GM10847 (cell line): Measurements from ENCODE around the gene CFAP69.

Experiments
- POLR2A ChIP-seq: IDR thresholded peaks from 2 replicates; pipeline ENCODE4 v1.6.1; 2011; ENCODE audit not compliant: insufficient read length; ENCODE audit errors: extremely low read depth

CFAP69 gene

GRCh38 chr7:90244909-90245851, at the start of gene CFAP69:
Gene CFAP69, plus strand, starts transcription at chr7:90245174. Its CDS starts 251 bp downstream, at chr7:90245425.
- TF ChIP-seq POLR2A = peak; percentile 18

GRCh38 chr7:90201500-90202195, 43.3 kb upstream of the CFAP69 start:
- TF ChIP-seq POLR2A = no peak

- TF ChIP-seq POLR2A = no peak
These were observed 37.0 kb upstream of the CFAP69 start for GRCh38 chr7:90207956-90208355.

- no peak for TF ChIP-seq POLR2A
These were observed 35.2 kb upstream of the CFAP69 start for GRCh38 chr7:90209776-90210175.

GRCh38 chr7:90210475-90210874, 34.5 kb upstream of the CFAP69 start:
- no peak for TF ChIP-seq POLR2A

GRCh38 chr7:90210981-90211380, 34.0 kb upstream of the CFAP69 start:
- TF ChIP-seq POLR2A = no peak

GRCh38 chr7:90211391-90212148, 33.4 kb upstream of the CFAP69 start, which contains the start of gene STEAP2:
Gene STEAP2, plus strand, starts transcription at chr7:90211740. Its CDS starts 13,343 bp downstream, at chr7:90225083.
- no peak for TF ChIP-seq POLR2A

- TF ChIP-seq POLR2A = no peak
These were observed 32.9 kb upstream of the CFAP69 start for GRCh38 chr7:90212149-90212495.

GRCh38 chr7:90213521-90213920, 31.5 kb upstream of the CFAP69 start:
- no peak for TF ChIP-seq POLR2A

- no peak for TF ChIP-seq POLR2A
These were observed 28.8 kb upstream of the CFAP69 start for GRCh38 chr7:90216080-90216674.

GRCh38 chr7:90216771-90217170, 28.2 kb upstream of the CFAP69 start:
- no peak for TF ChIP-seq POLR2A

GRCh38 chr7:90222390-90222789, 22.6 kb upstream of the CFAP69 start:
- no peak for TF ChIP-seq POLR2A

GRCh38 chr7:90222811-90223725, 21.9 kb upstream of the CFAP69 start:
- TF ChIP-seq POLR2A = no peak

GRCh38 chr7:90224195-90224594, 20.8 kb upstream of the CFAP69 start:
- TF ChIP-seq POLR2A = no peak

GRCh38 chr7:90225181-90225580, 19.8 kb upstream of the CFAP69 start:
- TF ChIP-seq POLR2A = no peak

GRCh38 chr7:90225601-90226000, 19.4 kb upstream of the CFAP69 start:
- TF ChIP-seq POLR2A = no peak
